ENCODE measurements around the gene NCEH1.

DNA sequence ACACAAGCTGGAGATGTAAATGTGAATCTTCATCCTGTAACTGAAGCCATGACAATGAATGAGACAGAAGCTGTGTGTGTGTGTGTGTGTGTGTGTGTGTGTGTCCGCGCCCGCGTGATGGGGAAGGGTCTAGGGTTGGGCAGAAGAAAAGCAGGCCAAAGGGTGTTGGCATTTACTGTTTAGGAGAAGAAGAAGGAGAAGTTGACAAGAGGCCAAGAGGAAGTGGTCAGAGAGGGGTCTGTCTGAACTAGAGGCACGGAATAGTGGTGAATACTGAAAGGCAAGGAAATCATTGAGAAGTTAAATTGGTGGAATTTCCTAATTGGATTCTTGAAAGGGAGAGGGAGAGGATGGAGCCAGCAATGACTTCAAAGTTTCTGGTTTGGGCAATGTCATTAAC, 5.6 kb upstream of the NCEH1 start:
- TF ChIP-seq CTCF (IDR thresholded peaks at IDR 0.05), result no peak
- TF ChIP-seq POLR2A (IDR thresholded peaks at IDR 0.05), result no peak

All from Peyer's patch (tissue), 4 donors.